OCI-LY1 (cell line): ENCODE results near the gene ZDHHC14.

ENCODE experiments used
- CTCF ChIP-seq: fragments of 200-600 bp; sonication (generic), shearing (Covaris generic); IDR thresholded peaks from 2 replicates; pipeline ENCODE4 v1.5.1; 2017; ENCODE audit warnings: mild to moderate bottlenecking, antibody characterized with exemption, low read length, moderate library complexity, mixed read lengths
- EZH2 ChIP-seq: fragments of 200-600 bp; sonication (generic), shearing (Covaris generic); IDR thresholded peaks from 2 replicates; pipeline ENCODE4 v1.8.0; 2017; ENCODE audit warnings: borderline replicate concordance, mixed run types, mild to moderate bottlenecking, antibody characterized with exemption, low read length, moderate library complexity, mixed read lengths

- TF ChIP-seq CTCF, result no peak
- no peak for TF ChIP-seq EZH2
Observed at GRCh38 chr6:157379656-157380457, 1.1 kb upstream of the ZDHHC14 start.
